ENCODE measurements around the gene ZNF98.

The ZNF98 gene

GRCh38 chr19:22422211-22422610 lies at the start of gene ZNF98:
TSS of gene ZNF98 (minus strand) at chr19:22422346. CDS start at chr19:22422224, 122 bp downstream.
- DNase-seq = no peak

GRCh38 chr19:22446605-22447004 lies 24.5 kb upstream of the ZNF98 start:
- DNase-seq = no peak

- no peak for DNase-seq
Measured at GRCh38 chr19:22438011-22438410, 15.9 kb upstream of the ZNF98 start.

GRCh38 chr19:22427960-22428913 lies 6.1 kb upstream of the ZNF98 start:
- no peak for DNase-seq

GRCh38 chr19:22427547-22427946 lies 5.4 kb upstream of the ZNF98 start:
- DNase-seq = no peak

GRCh38 chr19:22426901-22427300 lies 4.8 kb upstream of the ZNF98 start:
- no peak for DNase-seq

GRCh38 chr19:22421797-22422196 lies 349 bp downstream of the ZNF98 start:
- DNase-seq = no peak

- no peak for DNase-seq
Measured at GRCh38 chr19:22354665-22355064, 67.5 kb downstream of the ZNF98 start.
